ENCODE measurements around the gene ADGRL3. TPM values are rescaled to one million over a fixed set of nuclear protein-coding genes. Genes with fewer than 3 reads are reported as not detected.

ADGRL3 gene
- total and polyA plus RNA-seq, 3 donors from 2014 or later, result 11.6 to 21.6 (median 12.8) TPM

DNA sequence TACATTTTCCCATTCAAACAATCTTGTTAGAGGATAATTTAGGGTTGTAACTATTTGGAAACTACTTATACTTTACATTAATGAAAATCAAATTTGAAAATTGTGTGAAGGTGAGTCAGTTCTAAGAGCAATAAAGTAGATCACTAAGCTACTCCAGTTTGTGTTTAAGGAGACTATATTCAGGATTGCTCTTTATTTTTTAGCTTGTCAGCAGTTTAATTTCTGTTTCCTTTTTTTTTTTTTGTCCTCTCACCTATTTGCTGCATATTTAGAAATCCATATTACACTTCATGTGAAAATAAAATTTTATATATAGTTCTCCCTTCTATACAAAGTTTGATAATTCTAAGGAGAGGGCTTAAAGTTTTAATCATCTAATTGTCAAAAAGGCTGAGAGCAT lies 691.8 kb downstream of the ADGRL3 start:
- no peak for DNase-seq
- Histone ChIP-seq H3K4me3 (no peak overlapping the region), H3K36me3 (ENCODE audit: low read depth, missing control alignments) (no peaks in the 10 kb centered on the region), H3K4me1 (no peaks in the 10 kb centered on the region), H3K27ac (no peak overlapping the region), H3K9me3 (no peaks in the 10 kb centered on the region), H3K27me3 (no peaks in the 10 kb centered on the region)
- TF ChIP-seq POLR2A (IDR thresholded peaks at IDR 0.05), result no peak
- TF ChIP-seq, protein P1, sequence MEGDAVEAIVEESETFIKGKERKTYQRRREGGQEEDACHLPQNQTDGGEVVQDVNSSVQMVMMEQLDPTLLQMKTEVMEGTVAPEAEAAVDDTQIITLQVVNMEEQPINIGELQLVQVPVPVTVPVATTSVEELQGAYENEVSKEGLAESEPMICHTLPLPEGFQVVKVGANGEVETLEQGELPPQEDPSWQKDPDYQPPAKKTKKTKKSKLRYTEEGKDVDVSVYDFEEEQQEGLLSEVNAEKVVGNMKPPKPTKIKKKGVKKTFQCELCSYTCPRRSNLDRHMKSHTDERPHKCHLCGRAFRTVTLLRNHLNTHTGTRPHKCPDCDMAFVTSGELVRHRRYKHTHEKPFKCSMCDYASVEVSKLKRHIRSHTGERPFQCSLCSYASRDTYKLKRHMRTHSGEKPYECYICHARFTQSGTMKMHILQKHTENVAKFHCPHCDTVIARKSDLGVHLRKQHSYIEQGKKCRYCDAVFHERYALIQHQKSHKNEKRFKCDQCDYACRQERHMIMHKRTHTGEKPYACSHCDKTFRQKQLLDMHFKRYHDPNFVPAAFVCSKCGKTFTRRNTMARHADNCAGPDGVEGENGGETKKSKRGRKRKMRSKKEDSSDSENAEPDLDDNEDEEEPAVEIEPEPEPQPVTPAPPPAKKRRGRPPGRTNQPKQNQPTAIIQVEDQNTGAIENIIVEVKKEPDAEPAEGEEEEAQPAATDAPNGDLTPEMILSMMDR (IDR thresholded peaks at IDR 0.05), result no peak
- intact Hi-C loops (cut with DNase I; ENCODE audit: low total_unique reads), result no loop called here

DNA sequence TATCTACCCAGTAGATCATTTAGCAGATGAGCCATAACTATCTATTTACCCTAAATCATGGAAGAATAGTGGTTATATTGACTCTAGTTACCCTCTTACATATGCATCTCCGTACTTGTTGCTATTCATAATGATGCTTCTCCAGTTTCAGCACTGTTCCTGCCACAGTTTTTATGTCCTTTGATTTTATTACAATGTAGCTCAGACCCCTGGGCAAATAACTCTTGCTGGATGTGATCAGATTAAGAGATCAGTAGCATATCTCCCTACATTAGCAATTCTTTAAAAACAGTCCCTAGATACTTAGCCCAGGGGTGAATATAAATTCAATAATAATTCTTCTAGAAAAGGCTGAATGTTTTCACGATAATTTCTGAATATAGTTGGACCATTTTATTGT lies 696.5 kb downstream of the ADGRL3 start:
- Histone ChIP-seq H3K27me3 (no peaks in the 10 kb centered on the region), H3K27ac (no peak overlapping the region), H3K9me3 (no peaks in the 10 kb centered on the region), H3K4me3 (no peak overlapping the region), H3K36me3 (ENCODE audit: low read depth, missing control alignments) (no peaks in the 10 kb centered on the region), H3K4me1 (no peaks in the 10 kb centered on the region)
- no peak for DNase-seq
- intact Hi-C loops (cut with DNase I; ENCODE audit: low total_unique reads), result no loop called here
- TF ChIP-seq POLR2A (IDR thresholded peaks at IDR 0.05), result no peak
- 63 to 70% methylated on average over 2 of the region's 2 CpGs for WGBS, 2 donors

DNA sequence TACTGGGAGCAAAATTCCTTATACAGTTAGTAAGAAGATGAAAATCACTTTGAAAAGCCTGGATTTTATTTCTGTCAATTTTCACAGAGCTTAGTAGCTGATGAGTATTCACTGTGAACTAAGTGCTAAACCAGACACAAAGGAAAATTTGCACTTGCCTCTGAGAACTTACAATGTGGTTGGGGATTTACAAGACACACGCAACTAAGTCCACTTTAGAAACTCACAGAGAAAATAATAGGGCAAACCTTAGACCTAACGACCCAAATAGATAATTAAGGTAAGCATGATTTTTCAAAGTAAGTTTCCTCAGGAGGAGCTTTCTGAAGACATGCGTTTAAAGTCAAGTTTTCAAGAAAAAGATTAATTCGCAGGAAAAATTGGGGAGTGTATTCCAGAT lies 708.9 kb downstream of the ADGRL3 start:
- H3K36me3 ChIP-seq (ENCODE audit: low read depth, missing control alignments), result no peaks in the 10 kb centered on the region
- H3K9me3 ChIP-seq, result no peaks in the 10 kb centered on the region
- DNase-seq, result no peak
- TF ChIP-seq, protein P1 (IDR thresholded peaks at IDR 0.05), result no peak
- H3K4me3 ChIP-seq, result no peak overlapping the region
- intact Hi-C loops (cut with DNase I; ENCODE audit: low total_unique reads), result no loop called here
- H3K27me3 ChIP-seq, result no peaks in the 10 kb centered on the region
- no peaks in the 10 kb centered on the region for H3K4me1 ChIP-seq
- WGBS, 2 donors, result 86 to 91% methylated on average over 4 of the region's 4 CpGs
- H3K27ac ChIP-seq, result no peak overlapping the region

DNA sequence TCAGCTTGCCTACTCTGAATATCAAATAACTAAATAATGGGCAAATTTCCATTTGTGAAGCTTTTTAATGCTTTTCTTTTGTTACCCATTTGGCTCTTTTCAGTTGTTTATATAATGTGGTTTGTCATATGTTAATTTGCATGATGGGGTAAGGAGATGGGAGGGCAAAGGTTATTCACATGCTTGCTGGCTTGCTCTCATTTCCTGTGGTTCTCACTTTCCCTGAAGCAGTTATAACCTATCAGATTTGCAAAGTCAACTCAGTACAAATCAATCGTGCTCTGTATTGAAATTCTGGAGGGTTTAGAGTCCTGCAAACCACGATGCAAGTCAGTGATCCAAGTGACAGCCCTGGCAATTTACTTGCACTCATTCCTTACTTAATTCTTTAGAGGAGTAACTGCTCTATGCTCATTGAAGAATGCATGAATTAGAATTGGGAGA lies 711.2 kb downstream of the ADGRL3 start:
- Histone ChIP-seq H3K27me3 (no peaks in the 10 kb centered on the region), H3K27ac (no peak overlapping the region), H3K9me3 (no peaks in the 10 kb centered on the region), H3K4me3 (no peak overlapping the region), H3K36me3 (ENCODE audit: low read depth, missing control alignments) (no peaks in the 10 kb centered on the region), H3K4me1 (no peaks in the 10 kb centered on the region)
- intact Hi-C loops (cut with DNase I; ENCODE audit: low total_unique reads), result no loop called here
- TF ChIP-seq, protein P1 (IDR thresholded peaks at IDR 0.05), result no peak
- no peak for TF ChIP-seq POLR2A (IDR thresholded peaks at IDR 0.05)
- no peak for DNase-seq
- WGBS, 2 donors, result 50 to 61% methylated on average over 2 of the region's 2 CpGs

DNA sequence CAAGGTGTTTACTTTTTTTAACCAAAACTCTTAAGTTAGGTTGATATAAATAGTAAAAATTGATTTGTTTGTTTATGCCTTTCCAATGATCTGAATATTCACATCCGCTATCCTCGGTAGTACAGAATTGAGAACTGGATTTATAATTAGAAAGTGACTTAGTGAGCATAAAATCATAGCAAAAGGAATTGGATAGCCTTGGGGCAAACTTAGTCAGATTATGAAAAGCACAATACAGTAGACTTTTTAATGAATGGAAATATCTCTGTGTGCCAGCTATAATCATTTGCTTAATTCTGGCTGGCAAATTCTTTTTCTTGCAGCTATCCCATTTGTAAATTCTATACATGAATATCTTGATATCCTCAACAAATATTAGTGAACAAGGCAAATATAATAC lies 713.5 kb downstream of the ADGRL3 start:
- Histone ChIP-seq H3K4me3 (no peak overlapping the region), H3K9me3 (no peaks in the 10 kb centered on the region), H3K27me3 (no peaks in the 10 kb centered on the region), H3K27ac (no peak overlapping the region), H3K36me3 (ENCODE audit: low read depth, missing control alignments) (no peaks in the 10 kb centered on the region), H3K4me1 (no peaks in the 10 kb centered on the region)
- intact Hi-C loops (cut with DNase I; ENCODE audit: low total_unique reads), result no loop called here
- no peak for TF ChIP-seq POLR2A (IDR thresholded peaks at IDR 0.05)
- TF ChIP-seq, protein P1 (IDR thresholded peaks at IDR 0.05), result no peak
- WGBS, 2 donors, result 98 to 99% methylated on average over 2 of the region's 2 CpGs
- DNase-seq, result no peak
